ENCODE measurements around the gene SH3GLB2.
"Not testable (repeated sequence)": the region's sequence is repeated elsewhere in the genome, so short reads cannot be mapped to it uniquely, and the experiment has no call there.

SH3GLB2 gene

GRCh38 chr9:129013674-129014073 lies 14.5 kb downstream of the SH3GLB2 start:
- no peak for DNase-seq

GRCh38 chr9:129012893-129013448 lies 15.2 kb downstream of the SH3GLB2 start:
- DNase-seq, result no peak

GRCh38 chr9:129012343-129012742 lies 15.8 kb downstream of the SH3GLB2 start:
- no peak for DNase-seq

GRCh38 chr9:129011761-129012181 lies 16.4 kb downstream of the SH3GLB2 start:
- DNase-seq, result no peak

- no peak for DNase-seq
Observed at GRCh38 chr9:129011170-129011569, 17.0 kb downstream of the SH3GLB2 start.

- no peak for DNase-seq
Observed at GRCh38 chr9:129010267-129010975, 17.7 kb downstream of the SH3GLB2 start.

- no peak for DNase-seq
Observed at GRCh38 chr9:129009584-129010141, 18.5 kb downstream of the SH3GLB2 start.

GRCh38 chr9:129008986-129009583 lies 19.0 kb downstream of the SH3GLB2 start:
- no peak for DNase-seq

GRCh38 chr9:129008469-129008965 lies 19.6 kb downstream of the SH3GLB2 start:
- no peak for DNase-seq

- no peak for DNase-seq
Observed at GRCh38 chr9:129007766-129008468, 20.2 kb downstream of the SH3GLB2 start.

- DNase-seq, result no peak
Observed at GRCh38 chr9:129007035-129007765, 20.9 kb downstream of the SH3GLB2 start.

- peak; percentile 26 to 67 for DNase-seq
Observed at GRCh38 chr9:129006328-129007034, 21.6 kb downstream of the SH3GLB2 start.

- no peak for DNase-seq
Observed at GRCh38 chr9:129005336-129005997, 22.7 kb downstream of the SH3GLB2 start.

GRCh38 chr9:129004173-129004572 lies 24.0 kb downstream of the SH3GLB2 start:
- not testable (repeated sequence) for DNase-seq

GRCh38 chr9:129002992-129003391 lies 25.1 kb downstream of the SH3GLB2 start:
- DNase-seq, result no peak

GRCh38 chr9:129001504-129002325 lies 26.4 kb downstream of the SH3GLB2 start:
- no peak for DNase-seq

GRCh38 chr9:128999581-129000206 lies 28.4 kb downstream of the SH3GLB2 start:
- no peak for DNase-seq

GRCh38 chr9:128998462-128998861 lies 29.7 kb downstream of the SH3GLB2 start:
- DNase-seq, result no peak

- no peak for DNase-seq
Observed at GRCh38 chr9:128995791-128996190, 32.3 kb downstream of the SH3GLB2 start.

- DNase-seq, result no peak
Observed at GRCh38 chr9:128992995-128993394, 35.1 kb downstream of the SH3GLB2 start.
